ENCODE results near the gene HOXC5. TPM values are rescaled to one million over a fixed set of nuclear protein-coding genes. Genes with fewer than 3 reads are reported as not detected.
A peak's percentile ranks its signal among the peaks of the same experiment; 100 is the strongest.

The HOXC5 gene
- total and polyA plus RNA-seq, 8 donors: 0.25 to 1.3 TPM; not detected in 6

DNA sequence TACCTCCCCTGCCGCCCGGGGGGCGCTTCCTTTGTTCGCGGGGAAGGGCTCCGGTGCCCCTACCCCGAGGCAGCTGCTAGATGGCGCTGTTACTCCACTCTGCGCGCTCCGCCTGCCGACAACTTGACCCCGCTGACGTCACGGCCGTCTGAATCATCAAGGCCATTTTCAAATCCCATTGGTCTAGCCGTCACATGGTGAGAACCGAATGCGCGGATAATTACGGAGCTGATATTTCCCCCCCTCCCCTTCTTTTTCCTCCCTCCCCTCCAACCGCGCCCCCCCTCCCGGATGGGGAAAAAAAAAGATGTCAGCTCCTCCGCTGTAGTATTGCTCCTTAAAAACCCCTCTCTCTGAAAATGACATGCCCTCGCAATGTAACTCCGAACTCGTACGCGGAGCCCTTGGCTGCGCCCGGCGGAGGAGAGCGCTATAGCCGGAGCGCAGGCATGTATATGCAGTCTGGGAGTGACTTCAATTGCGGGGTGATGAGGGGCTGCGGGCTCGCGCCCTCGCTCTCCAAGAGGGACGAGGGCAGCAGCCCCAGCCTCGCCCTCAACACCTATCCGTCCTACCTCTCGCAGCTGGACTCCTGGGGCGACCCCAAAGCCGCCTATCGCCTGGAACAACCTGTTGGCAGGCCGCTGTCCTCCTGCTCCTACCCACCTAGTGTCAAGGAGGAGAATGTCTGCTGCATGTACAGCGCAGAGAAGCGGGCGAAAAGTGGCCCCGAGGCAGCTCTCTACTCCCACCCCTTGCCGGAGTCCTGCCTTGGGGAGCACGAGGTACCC lies 47.8 kb upstream of the HOXC5 start, which contains the start of gene HOXC10:
Gene HOXC10, plus strand, starts transcription at position 246 of the 791 bp plus-strand sequence. Its CDS starts 114 bp downstream, at position 360.
- peaks cover 78 to 100% (median 99%) of the 10 kb centered on the region in 3 donors for H3K27me3 ChIP-seq
- H3K4me1 ChIP-seq: peaks cover 15 to 42% (median 33%) of the 10 kb centered on the region in 4 donors
- intact Hi-C loops (cut with DNase I; ENCODE audit: low total_unique reads): no loop called here
- peak; percentile 73 to 94 for DNase-seq
- TF ChIP-seq, protein P1, sequence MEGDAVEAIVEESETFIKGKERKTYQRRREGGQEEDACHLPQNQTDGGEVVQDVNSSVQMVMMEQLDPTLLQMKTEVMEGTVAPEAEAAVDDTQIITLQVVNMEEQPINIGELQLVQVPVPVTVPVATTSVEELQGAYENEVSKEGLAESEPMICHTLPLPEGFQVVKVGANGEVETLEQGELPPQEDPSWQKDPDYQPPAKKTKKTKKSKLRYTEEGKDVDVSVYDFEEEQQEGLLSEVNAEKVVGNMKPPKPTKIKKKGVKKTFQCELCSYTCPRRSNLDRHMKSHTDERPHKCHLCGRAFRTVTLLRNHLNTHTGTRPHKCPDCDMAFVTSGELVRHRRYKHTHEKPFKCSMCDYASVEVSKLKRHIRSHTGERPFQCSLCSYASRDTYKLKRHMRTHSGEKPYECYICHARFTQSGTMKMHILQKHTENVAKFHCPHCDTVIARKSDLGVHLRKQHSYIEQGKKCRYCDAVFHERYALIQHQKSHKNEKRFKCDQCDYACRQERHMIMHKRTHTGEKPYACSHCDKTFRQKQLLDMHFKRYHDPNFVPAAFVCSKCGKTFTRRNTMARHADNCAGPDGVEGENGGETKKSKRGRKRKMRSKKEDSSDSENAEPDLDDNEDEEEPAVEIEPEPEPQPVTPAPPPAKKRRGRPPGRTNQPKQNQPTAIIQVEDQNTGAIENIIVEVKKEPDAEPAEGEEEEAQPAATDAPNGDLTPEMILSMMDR (IDR thresholded peaks at IDR 0.05): peak in 4 of 7 experiments; percentile 13 to 43 (median 26)
- TF ChIP-seq POLR2AphosphoS5 (IDR thresholded peaks at IDR 0.05): no peak
- H3K36me3 ChIP-seq: no peaks in the 10 kb centered on the region
- H3K4me3 ChIP-seq: peak within 1 kb of the TSS in 2 of 4 donors; percentile 24 to 30
- WGBS, 5 donors: 5 to 10% (median 8%) methylated on average over 26 to 55 of the region's 55 CpGs
- H3K9me3 ChIP-seq: peaks cover 0 to 17% (median 1%) of the 10 kb centered on the region in 4 donors
- no peak within 1 kb of the TSS for H3K27ac ChIP-seq

DNA sequence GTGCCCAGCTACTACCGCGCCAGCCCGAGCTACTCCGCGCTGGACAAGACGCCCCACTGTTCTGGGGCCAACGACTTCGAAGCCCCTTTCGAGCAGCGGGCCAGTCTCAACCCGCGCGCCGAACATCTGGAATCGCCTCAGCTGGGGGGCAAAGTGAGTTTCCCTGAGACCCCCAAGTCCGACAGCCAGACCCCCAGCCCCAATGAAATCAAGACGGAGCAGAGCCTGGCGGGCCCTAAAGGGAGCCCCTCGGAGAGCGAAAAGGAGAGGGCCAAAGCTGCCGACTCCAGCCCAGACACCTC lies 47.2 kb upstream of the HOXC5 start:
- TF ChIP-seq EP300 (IDR thresholded peaks at IDR 0.05) (no peak), POLR2A (IDR thresholded peaks at IDR 0.05) (no peak), POLR2AphosphoS5 (IDR thresholded peaks at IDR 0.05) (no peak)
- TF ChIP-seq, protein P1 (IDR thresholded peaks at IDR 0.05): no peak
- Histone ChIP-seq H3K4me1 (peaks cover 15 to 42% (median 33%) of the 10 kb centered on the region in 4 donors), H3K4me3 (peak overlapping the region in 2 of 4 donors; percentile 24 to 30), H3K9me3 (peaks cover 0 to 17% (median 1%) of the 10 kb centered on the region in 4 donors), H3K27me3 (peaks cover 84 to 100% (median 99%) of the 10 kb centered on the region in 3 donors), H3K36me3 (no peaks in the 10 kb centered on the region), H3K27ac (no peak overlapping the region)
- no peak for DNase-seq
- intact Hi-C loops (cut with DNase I; ENCODE audit: low total_unique reads): no loop called here
- 6 to 15% (median 11%) methylated on average over 7 to 21 of the region's 21 CpGs for WGBS, 5 donors

DNA sequence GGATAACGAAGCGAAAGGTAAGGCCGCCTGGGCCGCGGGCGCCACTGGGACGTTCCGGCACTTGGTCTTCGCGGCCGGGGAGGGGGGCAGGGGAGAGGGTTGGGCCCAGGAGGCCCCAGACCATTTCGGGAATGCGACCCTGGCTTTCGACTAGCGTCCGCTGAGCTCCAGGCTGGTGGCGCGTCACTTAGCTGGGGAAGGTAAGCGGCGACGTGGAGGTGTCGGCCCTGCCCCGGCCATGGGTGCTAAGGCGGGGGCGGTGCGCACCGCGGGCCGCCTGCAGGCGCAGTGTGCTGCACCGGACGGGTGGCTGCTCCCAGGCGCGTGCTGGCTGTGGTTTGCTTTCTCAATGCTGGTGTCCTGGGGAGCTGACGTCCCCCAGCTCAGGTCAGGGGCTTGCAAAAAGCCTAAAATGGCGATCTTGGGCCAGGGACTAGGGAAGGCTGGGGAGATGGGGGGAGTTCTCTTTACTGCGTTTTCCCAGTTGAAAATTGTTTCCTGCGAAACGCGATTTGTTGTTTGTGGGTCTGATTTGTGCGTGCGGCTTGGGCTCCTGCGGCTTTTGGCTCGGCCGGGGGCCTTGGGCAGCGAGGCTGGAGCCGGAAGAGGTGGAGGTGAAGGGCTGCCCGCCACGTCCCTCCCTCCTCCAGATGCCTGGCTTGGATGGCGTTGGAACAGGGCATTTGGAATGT lies 46.7 kb upstream of the HOXC5 start:
- 3 to 11% (median 4%) methylated on average over 15 to 50 of the region's 50 CpGs for WGBS, 5 donors
- Histone ChIP-seq H3K4me3 (peak overlapping the region in 2 of 4 donors; percentile 24 to 30), H3K9me3 (peaks cover 0 to 17% (median 1%) of the 10 kb centered on the region in 4 donors), H3K27ac (no peak overlapping the region), H3K4me1 (peaks cover 15 to 42% (median 33%) of the 10 kb centered on the region in 4 donors), H3K27me3 (peaks cover 89 to 100% (median 99%) of the 10 kb centered on the region in 3 donors), H3K36me3 (no peaks in the 10 kb centered on the region)
- TF ChIP-seq POLR2A (IDR thresholded peaks at IDR 0.05): no peak
- TF ChIP-seq, protein P1 (IDR thresholded peaks at IDR 0.05): no peak
- no peak for TF ChIP-seq EP300 (IDR thresholded peaks at IDR 0.05)
- no peak for TF ChIP-seq POLR2AphosphoS5 (IDR thresholded peaks at IDR 0.05)
- intact Hi-C loops (cut with DNase I; ENCODE audit: low total_unique reads): no loop called here
- DNase-seq: no peak

DNA sequence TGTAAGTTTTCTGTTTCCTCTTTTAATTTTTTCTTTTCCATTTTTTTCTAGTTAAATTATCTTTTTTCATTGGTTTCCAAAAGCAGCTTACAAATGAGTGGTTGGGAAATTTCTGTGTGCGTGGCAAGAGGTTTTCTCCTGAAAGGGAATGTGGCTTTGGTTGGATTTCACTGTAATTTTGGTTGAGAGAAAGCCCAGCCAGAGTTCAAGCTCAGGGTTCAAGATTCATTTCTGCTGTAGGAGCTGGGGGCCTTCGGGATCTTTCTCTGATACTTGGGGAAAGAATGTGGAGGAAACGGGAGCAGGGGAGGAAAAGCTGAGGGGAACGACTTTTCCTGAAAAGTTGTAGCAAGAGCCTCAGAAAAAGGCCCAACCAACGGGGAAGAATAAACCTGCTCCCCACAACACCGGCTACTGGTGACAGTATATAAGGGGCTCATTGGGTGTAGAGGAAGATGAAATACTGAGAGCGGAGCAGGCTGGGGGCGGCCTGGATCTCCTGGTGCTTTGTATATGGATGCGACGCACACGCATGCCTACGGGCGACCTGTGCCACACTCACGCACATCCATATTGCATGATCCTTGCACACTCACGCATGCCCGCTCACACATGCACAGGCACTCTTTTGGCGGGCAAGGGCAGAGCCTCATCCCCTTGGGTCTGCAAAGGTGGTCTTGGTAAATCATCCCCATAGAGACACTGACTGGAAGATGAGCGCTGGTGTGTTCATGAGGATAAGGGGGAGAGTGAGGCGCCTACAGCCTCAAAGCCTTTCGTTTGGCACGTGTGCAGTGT lies 46.0 kb upstream of the HOXC5 start:
- DNase-seq: no peak
- Histone ChIP-seq H3K27me3 (peaks cover 91 to 100% (median 100%) of the 10 kb centered on the region in 3 donors), H3K4me3 (no peak overlapping the region), H3K9me3 (peaks cover 0 to 15% (median 1%) of the 10 kb centered on the region in 4 donors), H3K36me3 (no peaks in the 10 kb centered on the region), H3K27ac (no peak overlapping the region), H3K4me1 (peaks cover 15 to 42% (median 33%) of the 10 kb centered on the region in 4 donors)
- intact Hi-C loops (cut with DNase I; ENCODE audit: low total_unique reads): no loop called here
- WGBS, 5 donors: 19 to 25% (median 22%) methylated on average over 11 to 21 of the region's 21 CpGs
- TF ChIP-seq POLR2AphosphoS5 (IDR thresholded peaks at IDR 0.05): no peak
- TF ChIP-seq, protein P1 (IDR thresholded peaks at IDR 0.05): no peak
- no peak for TF ChIP-seq POLR2A (IDR thresholded peaks at IDR 0.05)
- TF ChIP-seq EP300 (IDR thresholded peaks at IDR 0.05): no peak
